A673 (cell line): ENCODE measurements around the gene ARID3C. TPM values are rescaled to one million over a fixed set of nuclear protein-coding genes. Genes with fewer than 3 reads are reported as not detected.

ENCODE experiments used
- Bru-seq: library from RNA; stranded (reverse); fragments of 400-500 nt; gene quantifications from one replicate; lab custom pipeline; 2021; lab: Mats Ljungman, UMichigan
- BruChase-seq, 2 experiments: library from RNA; stranded (reverse); fragments of 400-500 nt; gene quantifications; one replicate each; lab custom pipeline; 2021; lab: Mats Ljungman, UMichigan
- BruUV-seq: library from RNA; stranded (reverse); fragments of 400-500 nt; replicated peaks from 2 replicates; lab custom pipeline; 2021; lab: Mats Ljungman, UMichigan
- CTCF ChIA-PET: fragments of 300-600 bp; sonication (Branson Sonifier 250); formaldehyde crosslinking; loops from one replicate; lab custom pipeline; 2022; ENCODE audit warnings: antibody characterized with exemption; lab: Charles Lee
- POLR2A ChIA-PET: fragments of 300-600 bp; sonication (Branson Sonifier 250); formaldehyde crosslinking; loops from one replicate; lab custom pipeline; 2022; ENCODE audit warnings: antibody characterized with exemption; ENCODE audit not compliant: low non-redundant PET; lab: Charles Lee
- DNase-seq: peaks from one replicate; pipeline ENCODE4 v3.0.0-alpha.2; 2015; ENCODE audit warnings: low spot score
- H3K27ac ChIP-seq: fragments of 200-600 bp; sonication (generic); 2 replicates; pipeline ENCODE4 v1.5.1; 2016; ENCODE audit warnings: mixed run types, low read depth, mild to moderate bottlenecking, mixed read lengths, antibody characterized with exemption, low read length; ENCODE audit not compliant: poor library complexity, severe bottlenecking
- H3K27me3 ChIP-seq: fragments of 200-600 bp; sonication (generic); replicated peaks from 2 replicates; pipeline ENCODE4 v1.6.1; 2017; ENCODE audit warnings: mixed run types, low read depth, mild to moderate bottlenecking, mixed read lengths, antibody characterized with exemption, low read length; ENCODE audit not compliant: insufficient read depth, poor library complexity
- H3K36me3 ChIP-seq: fragments of 200-600 bp; sonication (generic); 2 replicates; pipeline ENCODE4 v1.6.1; 2016; ENCODE audit warnings: mixed run types, mild to moderate bottlenecking, mixed read lengths, antibody characterized with exemption, low read length; ENCODE audit not compliant: insufficient read depth, poor library complexity, severe bottlenecking
- H3K4me1 ChIP-seq: fragments of 200-600 bp; sonication (generic); 2 replicates; pipeline ENCODE4 v1.6.1; 2017; ENCODE audit warnings: mixed run types, mild to moderate bottlenecking, mixed read lengths, antibody characterized with exemption, low read length; ENCODE audit not compliant: insufficient read depth, poor library complexity, severe bottlenecking
- H3K4me3 ChIP-seq: fragments of 200-600 bp; sonication (generic); 2 replicates; pipeline ENCODE4 v1.5.1; 2016; ENCODE audit warnings: low read depth, mixed run types, mild to moderate bottlenecking, mixed read lengths, low read length; ENCODE audit not compliant: poor library complexity, severe bottlenecking
- H3K9me3 ChIP-seq: fragments of 200-600 bp; sonication (generic); 2 replicates; pipeline ENCODE4 v1.6.1; 2016; ENCODE audit warnings: mixed run types, low read depth, mild to moderate bottlenecking, mixed read lengths, antibody characterized with exemption, low read length; ENCODE audit not compliant: poor library complexity, severe bottlenecking
- EZH2 ChIP-seq: fragments of 200-600 bp; sonication (generic); IDR thresholded peaks from 2 replicates; pipeline ENCODE4 v1.6.1; 2017; ENCODE audit warnings: borderline replicate concordance, low read depth, mild to moderate bottlenecking, mixed read lengths, antibody characterized with exemption, low read length; ENCODE audit not compliant: poor library complexity, severe bottlenecking
- intact Hi-C: fragments of 100-400 bp; cut with micrococcal nuclease; formaldehyde crosslinking; loops from one replicate; pipeline ENCODE4 v1.10.0; 2022; ENCODE audit not compliant: unreplicated experiment
- long read RNA-seq: library from polyadenylated mRNA; stranded (forward); transcript quantifications from one replicate; pipeline ENCODE4 v2.0.0, GENCODE V29; 2022
- total RNA-seq: library from RNA; stranded (reverse); gene quantifications from 2 replicates; pipeline ENCODE4 v1.2.3, GENCODE V29; 2021
- TF ChIP-seq, protein P1 (sequence below): fragments of 300-800, 200-600 bp; sonication (generic); conservative IDR thresholded peaks from 2 replicates; pipeline ENCODE4 v1.5.1; 2017; ENCODE audit warnings: low read depth, mild to moderate bottlenecking, antibody characterized with exemption, low read length, moderate library complexity, mixed read lengths

Gene ARID3C
- not detected in 2 replicates for total RNA-seq
- Bru-seq, nascent RNA = percentile 14 among the genes with signal in this experiment
- percentile 24 among the genes with signal in this experiment for BruChase-seq, experiment 1, labeled RNA remaining after a 2-hour chase
- BruChase-seq, experiment 2, labeled RNA remaining after a 6-hour chase = percentile 27 among the genes with signal in this experiment
- long read RNA-seq, partial matches to known transcripts = 0 of 8 reads
- long read RNA-seq, other reads (novel, unspliced or antisense) = 8 of 8 reads

DNA sequence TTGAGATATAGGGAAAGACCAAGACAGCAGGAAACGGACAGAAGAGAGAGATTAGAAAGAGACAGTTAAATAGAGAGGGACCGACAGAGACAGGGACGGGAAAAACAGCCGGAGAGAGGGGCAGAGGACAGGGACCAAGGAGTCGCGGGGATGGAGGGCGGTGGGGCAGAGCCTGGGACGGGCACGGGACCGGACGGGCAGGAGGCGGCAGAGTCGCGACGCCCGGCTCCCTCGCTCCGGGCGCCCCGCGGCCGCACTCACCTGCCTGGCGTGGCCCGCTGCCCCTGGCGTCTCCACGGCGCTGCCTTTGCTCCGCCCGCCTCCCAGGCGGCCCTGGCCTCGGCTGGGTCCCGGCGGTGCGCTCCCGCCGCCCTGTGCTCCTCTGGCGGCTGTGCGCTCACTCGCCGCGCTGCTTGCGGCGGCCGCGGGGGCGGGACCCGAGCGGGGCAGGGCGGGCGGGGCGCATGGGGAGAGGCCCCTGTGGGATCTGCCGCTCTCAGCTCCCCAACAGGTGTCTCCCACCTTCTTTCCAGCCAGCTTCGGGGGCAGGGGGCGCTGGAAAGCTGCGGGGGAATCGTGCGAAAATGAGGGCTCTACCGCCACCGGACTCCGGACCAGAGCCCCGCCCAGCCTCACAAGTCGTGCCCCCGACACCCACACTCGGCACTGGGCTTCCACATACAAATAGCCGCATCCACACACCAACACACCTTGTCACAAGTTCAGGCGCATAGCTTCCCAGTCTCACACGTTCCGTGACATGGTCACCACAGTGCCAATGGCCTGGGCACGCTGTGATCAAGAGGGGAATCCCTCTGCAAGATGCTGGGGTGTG is at the start of gene ARID3C:
Gene ARID3C, minus strand, starts transcription at position 411 of the 835 bp plus-strand sequence. CDS start 1,052 bp downstream, outside the sequence.
- H3K27me3 ChIP-seq = peaks cover 71% of the 10 kb centered on the region
- CTCF ChIA-PET = no interaction called here
- intact Hi-C loops = no loop called here

GRCh38 chr9:34675869-34676268 is 47.0 kb upstream of the ARID3C start:
- no peaks in the 10 kb centered on the region for H3K4me1 ChIP-seq
- BruUV-seq = no TSS peak
- H3K4me3 ChIP-seq = no peak overlapping the region
- H3K27ac ChIP-seq = no peak overlapping the region
- DNase-seq = no peak
- intact Hi-C loops = loop anchor here (2.0 kb wide), 1 partner anchor 27 kb away; no protein-coding TSS in a partner anchor
- ChIA-PET CTCF (interaction anchor here (1.1 to 1.4 kb wide), 2 partner anchors 27 to 42 kb away, joined by 3 to 5 read pairs; no protein-coding TSS in a partner anchor), POLR2A (no interaction called here)
- H3K36me3 ChIP-seq = no peaks in the 10 kb centered on the region
- H3K9me3 ChIP-seq = no peaks in the 10 kb centered on the region
- no peak for TF ChIP-seq EZH2
- TF ChIP-seq, protein P1, sequence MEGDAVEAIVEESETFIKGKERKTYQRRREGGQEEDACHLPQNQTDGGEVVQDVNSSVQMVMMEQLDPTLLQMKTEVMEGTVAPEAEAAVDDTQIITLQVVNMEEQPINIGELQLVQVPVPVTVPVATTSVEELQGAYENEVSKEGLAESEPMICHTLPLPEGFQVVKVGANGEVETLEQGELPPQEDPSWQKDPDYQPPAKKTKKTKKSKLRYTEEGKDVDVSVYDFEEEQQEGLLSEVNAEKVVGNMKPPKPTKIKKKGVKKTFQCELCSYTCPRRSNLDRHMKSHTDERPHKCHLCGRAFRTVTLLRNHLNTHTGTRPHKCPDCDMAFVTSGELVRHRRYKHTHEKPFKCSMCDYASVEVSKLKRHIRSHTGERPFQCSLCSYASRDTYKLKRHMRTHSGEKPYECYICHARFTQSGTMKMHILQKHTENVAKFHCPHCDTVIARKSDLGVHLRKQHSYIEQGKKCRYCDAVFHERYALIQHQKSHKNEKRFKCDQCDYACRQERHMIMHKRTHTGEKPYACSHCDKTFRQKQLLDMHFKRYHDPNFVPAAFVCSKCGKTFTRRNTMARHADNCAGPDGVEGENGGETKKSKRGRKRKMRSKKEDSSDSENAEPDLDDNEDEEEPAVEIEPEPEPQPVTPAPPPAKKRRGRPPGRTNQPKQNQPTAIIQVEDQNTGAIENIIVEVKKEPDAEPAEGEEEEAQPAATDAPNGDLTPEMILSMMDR = no peak
- H3K27me3 ChIP-seq = no peaks in the 10 kb centered on the region

More for the DNA sequence above, at the start of gene ARID3C:
- peaks cover 7% of the 10 kb centered on the region for H3K4me1 ChIP-seq
- no TSS peak for BruUV-seq
- H3K36me3 ChIP-seq = no peaks in the 10 kb centered on the region
- no peaks in the 10 kb centered on the region for H3K9me3 ChIP-seq
- POLR2A ChIA-PET = no interaction called here
- DNase-seq = no peak
- TF ChIP-seq EZH2 = peak; percentile 67
- TF ChIP-seq, protein P1 = no peak
- no peak within 1 kb of the TSS for H3K27ac ChIP-seq
- H3K4me3 ChIP-seq = peak within 1 kb of the TSS; percentile 27

GRCh38 chr9:34675048-34675714 is 46.3 kb upstream of the ARID3C start:
- CTCF ChIA-PET = interaction anchor here (1.1 to 1.4 kb wide), 2 partner anchors 27 to 41 kb away, joined by 3 to 5 read pairs; no protein-coding TSS in a partner anchor
- Histone ChIP-seq H3K4me3 (no peak overlapping the region), H3K4me1 (no peaks in the 10 kb centered on the region), H3K27me3 (no peaks in the 10 kb centered on the region), H3K9me3 (no peaks in the 10 kb centered on the region), H3K27ac (no peak overlapping the region), H3K36me3 (no peaks in the 10 kb centered on the region)
- DNase-seq = peak; percentile 88
- BruUV-seq = no TSS peak
- intact Hi-C loops = loop anchor here (2.0 kb wide), 1 partner anchor 28 kb away; no protein-coding TSS in a partner anchor
- TF ChIP-seq EZH2 = no peak
- TF ChIP-seq, protein P1 = peak; percentile 88
- POLR2A ChIA-PET = no interaction called here
